T-helper 1 cell treated with Interleukin-12 subunit alpha and Interleukin-12 subunit beta and Interleukin-4 antibody, amounts not matched to agents 30 μg/mL and 1 μg/mL, for 36 hours (primary cell): ENCODE measurements around the gene PASK.

ENCODE experiments used
- H3K27ac Mint-ChIP-seq: one replicate; pipeline ENCODE4 v1.8.0; 2021; ENCODE audit warnings: mild to moderate bottlenecking, mixed read lengths
- H3K27me3 Mint-ChIP-seq: one replicate; pipeline ENCODE4 v1.8.0; 2021; ENCODE audit warnings: low read depth, mixed read lengths
- H3K36me3 Mint-ChIP-seq: one replicate; pipeline ENCODE4 v1.8.0; 2021; ENCODE audit warnings: low read depth, mixed read lengths
- H3K4me1 Mint-ChIP-seq: one replicate; pipeline ENCODE4 v1.8.0; 2021; ENCODE audit warnings: low read depth, mixed read lengths
- H3K4me3 Mint-ChIP-seq: one replicate; pipeline ENCODE4 v1.8.0; 2021; ENCODE audit warnings: mild to moderate bottlenecking, moderate library complexity, mixed read lengths
- H3K9me3 Mint-ChIP-seq: one replicate; pipeline ENCODE4 v1.8.0; 2021; ENCODE audit warnings: mixed read lengths

The PASK gene

DNA sequence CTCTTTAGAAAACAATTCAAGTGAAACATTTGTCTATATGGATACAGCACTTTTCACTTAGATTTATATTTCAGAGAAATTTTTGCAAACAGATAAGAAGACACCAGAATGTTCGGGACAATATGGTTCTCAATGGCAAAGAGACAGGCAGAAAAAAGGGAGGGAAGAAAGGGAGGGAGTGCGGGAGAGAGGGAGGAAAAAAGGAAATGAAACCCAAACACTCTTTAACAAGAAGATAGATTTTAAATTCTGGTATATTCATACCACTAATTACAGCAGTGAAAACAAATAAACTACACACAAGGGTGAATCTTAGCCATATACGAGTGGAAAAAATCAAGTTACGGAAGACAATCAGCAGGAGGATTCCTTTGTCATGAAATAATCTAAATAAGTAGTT is 3.0 kb downstream of the PASK start:
- peaks cover 12% of the 10 kb centered on the region for H3K36me3 Mint-ChIP-seq
- no peaks in the 10 kb centered on the region for H3K9me3 Mint-ChIP-seq
- no peak overlapping the region for H3K27ac Mint-ChIP-seq
- H3K4me1 Mint-ChIP-seq, result peaks cover 23% of the 10 kb centered on the region
- H3K27me3 Mint-ChIP-seq, result no peaks in the 10 kb centered on the region
- H3K4me3 Mint-ChIP-seq, result no peak overlapping the region

DNA sequence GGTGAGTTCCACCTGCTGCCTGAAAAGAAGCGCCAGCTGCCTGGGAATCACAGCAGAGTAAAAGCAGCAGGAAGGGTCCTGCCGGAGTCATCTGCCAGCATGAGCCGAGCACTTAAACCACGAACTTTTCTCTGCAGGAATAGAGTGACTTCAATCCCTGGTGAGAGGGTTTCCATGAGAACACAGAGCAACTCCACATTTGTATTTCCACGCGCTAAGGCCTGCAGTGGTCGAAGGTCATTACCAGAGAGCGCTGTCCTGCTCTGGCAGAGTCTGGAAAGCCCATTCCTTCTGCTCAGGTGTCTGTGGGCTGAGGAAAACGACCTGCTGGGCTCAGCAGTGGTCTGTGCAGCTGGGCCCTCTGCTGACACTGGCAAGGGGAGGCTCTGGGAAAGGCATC is 6.7 kb downstream of the PASK start:
- no peak overlapping the region for H3K27ac Mint-ChIP-seq
- peaks cover 24% of the 10 kb centered on the region for H3K36me3 Mint-ChIP-seq
- peaks cover 6% of the 10 kb centered on the region for H3K4me1 Mint-ChIP-seq
- H3K4me3 Mint-ChIP-seq, result no peak overlapping the region
- no peaks in the 10 kb centered on the region for H3K27me3 Mint-ChIP-seq
- no peaks in the 10 kb centered on the region for H3K9me3 Mint-ChIP-seq

GRCh38 chr2:241142063-241142462 is 7.2 kb downstream of the PASK start:
- Mint-ChIP-seq H3K36me3 (peaks cover 24% of the 10 kb centered on the region), H3K27ac (no peak overlapping the region)

GRCh38 chr2:241141214-241141770 is 8.0 kb downstream of the PASK start:
- H3K27ac Mint-ChIP-seq, result peak overlapping the region; percentile 42
- H3K4me3 Mint-ChIP-seq, result no peak overlapping the region
- peaks cover 24% of the 10 kb centered on the region for H3K36me3 Mint-ChIP-seq
- H3K4me1 Mint-ChIP-seq, result peaks cover 2% of the 10 kb centered on the region
- H3K9me3 Mint-ChIP-seq, result no peaks in the 10 kb centered on the region
- no peaks in the 10 kb centered on the region for H3K27me3 Mint-ChIP-seq

More at GRCh38 chr2:241142063-241142462, 7.2 kb downstream of the PASK start:
- Mint-ChIP-seq H3K27me3 (no peaks in the 10 kb centered on the region), H3K9me3 (no peaks in the 10 kb centered on the region), H3K4me3 (no peak overlapping the region), H3K4me1 (peaks cover 6% of the 10 kb centered on the region)

DNA sequence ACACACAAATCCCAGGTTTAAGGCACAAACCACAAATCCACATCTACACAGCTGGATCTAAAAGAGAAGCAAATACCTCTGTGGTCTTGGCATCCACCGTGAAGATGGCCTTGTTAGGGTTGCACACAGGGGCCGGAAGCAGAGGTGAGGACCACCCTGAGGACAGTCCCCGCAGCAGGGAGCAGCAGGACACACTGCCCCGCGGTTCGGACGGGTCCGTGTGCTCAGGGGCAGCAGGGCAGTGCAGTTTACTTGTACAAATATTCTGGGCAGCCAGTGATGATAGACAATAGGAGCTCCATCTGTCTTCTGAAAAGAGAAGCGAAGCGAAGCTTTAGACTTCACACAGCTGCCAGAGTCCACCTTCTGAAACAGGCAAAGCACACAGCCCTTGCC is 8.8 kb downstream of the PASK start:
- Mint-ChIP-seq H3K9me3 (no peaks in the 10 kb centered on the region), H3K4me3 (no peak overlapping the region), H3K36me3 (peaks cover 30% of the 10 kb centered on the region), H3K27me3 (no peaks in the 10 kb centered on the region), H3K27ac (no peak overlapping the region), H3K4me1 (no peaks in the 10 kb centered on the region)

DNA sequence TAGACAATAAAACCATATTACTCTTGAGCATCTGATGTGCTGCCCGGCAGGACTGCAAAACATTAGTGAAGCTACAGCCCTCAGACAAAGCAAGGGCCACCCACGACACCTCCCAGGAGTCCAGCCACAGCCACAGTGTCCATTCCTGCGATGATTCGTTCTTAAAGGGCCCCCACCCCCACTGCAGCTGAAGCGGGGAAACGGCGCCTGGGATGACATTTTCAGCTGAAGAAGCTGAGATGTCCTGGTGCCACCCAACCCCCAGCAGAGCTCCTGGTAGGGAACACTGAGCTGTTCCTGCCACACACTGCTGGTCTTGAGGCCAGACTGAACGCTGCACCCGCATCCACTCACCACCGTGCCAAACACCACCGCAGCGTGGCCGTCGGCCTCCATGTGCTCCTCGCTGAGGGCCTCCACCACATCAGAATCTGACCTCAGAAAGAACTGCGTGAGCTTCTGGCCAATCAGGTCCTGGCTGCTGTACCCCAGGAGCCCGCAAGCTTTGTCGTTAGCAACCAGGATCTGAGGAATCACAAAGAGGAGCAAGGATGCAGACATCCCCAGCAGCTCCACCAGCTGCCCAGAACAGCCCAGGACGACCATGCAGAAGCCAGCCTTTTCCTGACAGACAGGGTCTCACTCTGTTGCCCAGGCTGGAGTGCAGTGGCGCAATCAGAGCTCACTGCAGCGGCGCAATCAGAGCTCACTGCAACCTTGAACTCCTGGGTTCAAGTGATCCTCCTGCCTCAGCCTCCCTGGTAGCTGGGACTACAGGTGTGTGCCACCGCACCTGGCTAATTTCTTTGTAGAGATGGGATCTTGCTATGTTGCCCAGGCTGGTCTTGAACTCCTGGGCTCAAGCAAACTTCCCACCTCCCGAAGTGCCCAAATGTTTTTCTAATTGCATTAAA is 9.5 kb downstream of the PASK start:
- Mint-ChIP-seq H3K27me3 (no peaks in the 10 kb centered on the region), H3K36me3 (peaks cover 30% of the 10 kb centered on the region), H3K4me3 (no peak overlapping the region), H3K4me1 (no peaks in the 10 kb centered on the region), H3K9me3 (no peaks in the 10 kb centered on the region), H3K27ac (no peak overlapping the region)

- no peak overlapping the region for H3K27ac Mint-ChIP-seq
- no peaks in the 10 kb centered on the region for H3K4me1 Mint-ChIP-seq
- no peak overlapping the region for H3K4me3 Mint-ChIP-seq
- H3K36me3 Mint-ChIP-seq, result peaks cover 31% of the 10 kb centered on the region
- no peaks in the 10 kb centered on the region for H3K9me3 Mint-ChIP-seq
- no peaks in the 10 kb centered on the region for H3K27me3 Mint-ChIP-seq
Observed at GRCh38 chr2:241138471-241138870, 10.8 kb downstream of the PASK start.

DNA sequence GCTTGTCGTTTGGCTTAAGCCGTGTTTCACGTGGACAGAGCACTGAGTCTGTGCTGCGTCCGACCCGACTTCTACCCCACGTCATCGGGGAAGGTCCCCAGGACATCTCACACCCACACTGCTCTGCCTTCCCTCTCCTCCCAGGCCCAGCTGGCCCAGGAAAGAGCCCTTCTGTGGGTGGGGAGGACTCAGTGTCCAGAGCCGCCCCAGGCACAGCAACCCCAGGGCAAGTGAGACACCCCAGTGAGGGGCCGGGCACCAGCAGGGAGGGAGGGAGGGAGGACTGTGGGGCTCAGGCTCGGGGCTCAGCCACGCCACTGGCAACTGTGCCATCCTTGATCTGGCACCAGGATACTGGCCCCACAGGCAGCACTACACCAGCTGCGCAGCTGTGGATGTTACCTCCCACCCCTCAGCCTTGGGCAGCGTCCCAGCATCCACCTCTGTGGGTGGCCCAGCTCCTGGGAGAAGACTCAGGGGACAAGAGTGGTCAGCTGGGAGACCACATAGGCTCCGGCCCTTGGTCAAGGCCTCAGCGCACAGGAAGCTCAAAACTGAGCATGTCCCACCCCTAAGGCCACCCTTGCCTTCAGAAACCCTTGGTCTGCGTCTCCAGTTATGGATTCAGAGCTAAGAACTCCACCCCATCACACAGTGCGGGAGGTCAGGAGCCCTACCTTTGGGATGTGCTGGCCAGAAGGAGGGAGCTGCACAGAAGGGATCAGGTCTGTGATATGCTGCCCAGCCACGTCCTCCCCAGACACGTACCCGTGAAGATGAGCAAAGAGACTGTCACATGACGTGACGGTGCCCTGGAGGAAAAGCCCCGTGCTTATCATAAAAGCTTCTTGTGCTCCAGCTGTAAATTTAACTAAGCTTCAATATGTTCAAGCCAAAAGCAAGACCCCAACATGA is 11.7 kb downstream of the PASK start:
- Mint-ChIP-seq H3K9me3 (no peaks in the 10 kb centered on the region), H3K27ac (no peak overlapping the region), H3K4me3 (no peak overlapping the region), H3K36me3 (peaks cover 39% of the 10 kb centered on the region), H3K27me3 (no peaks in the 10 kb centered on the region), H3K4me1 (peaks cover under 1% of the 10 kb centered on the region)

- no peaks in the 10 kb centered on the region for H3K27me3 Mint-ChIP-seq
- H3K4me1 Mint-ChIP-seq, result peaks cover 2% of the 10 kb centered on the region
- H3K9me3 Mint-ChIP-seq, result no peaks in the 10 kb centered on the region
- no peak overlapping the region for H3K27ac Mint-ChIP-seq
- no peak overlapping the region for H3K4me3 Mint-ChIP-seq
- peaks cover 36% of the 10 kb centered on the region for H3K36me3 Mint-ChIP-seq
Observed at GRCh38 chr2:241136661-241137260, 12.5 kb downstream of the PASK start.

GRCh38 chr2:241136191-241136590 is 13.1 kb downstream of the PASK start:
- H3K27me3 Mint-ChIP-seq, result no peaks in the 10 kb centered on the region
- no peak overlapping the region for H3K27ac Mint-ChIP-seq
- peaks cover 2% of the 10 kb centered on the region for H3K4me1 Mint-ChIP-seq
- H3K9me3 Mint-ChIP-seq, result no peaks in the 10 kb centered on the region
- peaks cover 33% of the 10 kb centered on the region for H3K36me3 Mint-ChIP-seq
- no peak overlapping the region for H3K4me3 Mint-ChIP-seq

DNA sequence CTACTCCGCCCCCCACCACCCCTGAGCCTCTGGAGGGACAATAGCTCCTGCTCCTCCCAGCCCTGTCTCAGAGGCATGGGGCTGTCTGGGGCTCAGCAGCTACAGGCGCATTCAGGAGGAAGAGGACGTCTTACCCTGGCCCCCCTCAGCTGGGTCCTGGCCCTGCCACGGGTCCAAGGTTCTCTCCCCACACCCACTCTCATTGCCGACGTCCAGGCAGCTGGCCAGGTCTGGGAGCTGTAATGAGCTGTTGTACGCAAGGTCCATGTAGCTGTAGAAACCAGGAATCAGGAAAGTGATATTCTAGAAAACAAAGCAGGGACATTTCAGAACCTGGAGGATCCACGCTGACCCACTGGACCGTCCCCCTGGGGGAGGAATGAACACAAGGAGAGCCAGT is 13.5 kb downstream of the PASK start:
- peaks cover 3% of the 10 kb centered on the region for H3K4me1 Mint-ChIP-seq
- H3K36me3 Mint-ChIP-seq, result peaks cover 34% of the 10 kb centered on the region
- no peak overlapping the region for H3K27ac Mint-ChIP-seq
- no peak overlapping the region for H3K4me3 Mint-ChIP-seq
- no peaks in the 10 kb centered on the region for H3K27me3 Mint-ChIP-seq
- H3K9me3 Mint-ChIP-seq, result no peaks in the 10 kb centered on the region

- Mint-ChIP-seq H3K27ac (no peak overlapping the region), H3K27me3 (no peaks in the 10 kb centered on the region), H3K4me1 (peaks cover 6% of the 10 kb centered on the region), H3K36me3 (peaks cover 41% of the 10 kb centered on the region), H3K4me3 (no peak overlapping the region), H3K9me3 (no peaks in the 10 kb centered on the region)
Observed at GRCh38 chr2:241134711-241135110, 14.6 kb downstream of the PASK start.

DNA sequence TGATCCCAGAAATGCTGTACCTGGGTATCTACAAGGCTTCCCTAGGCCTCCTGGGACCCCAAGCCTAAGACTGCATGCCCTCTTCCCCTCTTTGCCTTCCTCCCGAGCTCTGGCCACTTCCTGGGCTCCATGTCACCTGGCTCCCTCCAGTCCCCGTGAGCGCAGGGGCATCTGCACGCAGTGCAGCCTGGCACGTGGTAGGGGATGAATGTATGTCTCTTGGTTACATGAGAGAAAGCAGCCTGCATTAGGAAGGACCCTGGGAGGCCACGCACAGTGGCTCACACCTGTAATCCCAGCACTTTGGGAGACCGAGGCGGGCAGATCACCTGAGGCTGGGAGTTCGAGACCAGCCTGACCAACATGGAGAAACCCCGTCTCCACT is 15.8 kb downstream of the PASK start:
- Mint-ChIP-seq H3K4me3 (no peak overlapping the region), H3K27me3 (no peaks in the 10 kb centered on the region), H3K4me1 (peaks cover 13% of the 10 kb centered on the region), H3K36me3 (peaks cover 47% of the 10 kb centered on the region), H3K9me3 (no peaks in the 10 kb centered on the region), H3K27ac (no peak overlapping the region)
